ENCODE data around the gene RIMBP2.

GRCh38 chr12:130579231-130579630 lies 136.9 kb downstream of the RIMBP2 start:
- no peak for TF ChIP-seq CTCF (IDR thresholded peaks at IDR 0.05)
- no peak for TF ChIP-seq EP300 (IDR thresholded peaks at IDR 0.05)
